ENCODE results near the gene CPA3. TPM values are rescaled to one million over a fixed set of nuclear protein-coding genes. Genes with fewer than 3 reads are reported as not detected.

The CPA3 gene
- total RNA-seq, 1 experiment from 2014 or later = not detected

DNA sequence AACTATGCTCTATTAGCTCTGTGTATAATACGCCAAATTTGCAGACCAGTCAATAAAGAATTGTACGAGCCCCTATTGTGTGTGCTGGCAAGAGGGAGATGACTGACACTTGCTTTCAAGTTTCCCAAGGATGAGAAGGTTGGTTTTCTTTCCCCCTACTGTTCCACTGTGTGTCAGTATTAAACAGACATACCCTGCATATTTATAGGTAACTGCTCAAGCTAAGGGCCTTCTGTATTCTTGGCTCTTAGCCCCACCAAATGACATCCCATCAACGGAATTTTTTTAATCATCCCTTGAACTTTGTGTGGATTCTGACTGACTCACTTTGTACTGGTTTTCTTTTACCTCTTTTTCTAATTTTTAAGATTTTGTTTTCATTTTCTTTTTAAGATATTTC lies 65.7 kb downstream of the CPA3 start:
- TF ChIP-seq, protein P1, sequence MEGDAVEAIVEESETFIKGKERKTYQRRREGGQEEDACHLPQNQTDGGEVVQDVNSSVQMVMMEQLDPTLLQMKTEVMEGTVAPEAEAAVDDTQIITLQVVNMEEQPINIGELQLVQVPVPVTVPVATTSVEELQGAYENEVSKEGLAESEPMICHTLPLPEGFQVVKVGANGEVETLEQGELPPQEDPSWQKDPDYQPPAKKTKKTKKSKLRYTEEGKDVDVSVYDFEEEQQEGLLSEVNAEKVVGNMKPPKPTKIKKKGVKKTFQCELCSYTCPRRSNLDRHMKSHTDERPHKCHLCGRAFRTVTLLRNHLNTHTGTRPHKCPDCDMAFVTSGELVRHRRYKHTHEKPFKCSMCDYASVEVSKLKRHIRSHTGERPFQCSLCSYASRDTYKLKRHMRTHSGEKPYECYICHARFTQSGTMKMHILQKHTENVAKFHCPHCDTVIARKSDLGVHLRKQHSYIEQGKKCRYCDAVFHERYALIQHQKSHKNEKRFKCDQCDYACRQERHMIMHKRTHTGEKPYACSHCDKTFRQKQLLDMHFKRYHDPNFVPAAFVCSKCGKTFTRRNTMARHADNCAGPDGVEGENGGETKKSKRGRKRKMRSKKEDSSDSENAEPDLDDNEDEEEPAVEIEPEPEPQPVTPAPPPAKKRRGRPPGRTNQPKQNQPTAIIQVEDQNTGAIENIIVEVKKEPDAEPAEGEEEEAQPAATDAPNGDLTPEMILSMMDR (IDR thresholded peaks at IDR 0.05; ENCODE audit: unreplicated experiment) = no peak
- H3K9me3 Mint-ChIP-seq (ENCODE audit: low read depth, unreplicated experiment) = no peaks in the 10 kb centered on the region
- H3K27me3 Mint-ChIP-seq (ENCODE audit: unreplicated experiment) = peaks cover 29% of the 10 kb centered on the region
- intact Hi-C loops (cut with micrococcal nuclease; ENCODE audit: unreplicated experiment) = no loop called here
- DNase-seq = no peak
- CTCF ChIA-PET = interaction anchor here (0.6 kb wide), 1 partner anchor 442 kb away, joined by 4 read pairs; no protein-coding TSS in a partner anchor
- no TSS peak for BruUV-seq (replicated peaks)
- H3K27ac Mint-ChIP-seq (ENCODE audit: unreplicated experiment) = no peak overlapping the region
- no peaks in the 10 kb centered on the region for H3K36me3 Mint-ChIP-seq (ENCODE audit: insufficient read depth, unreplicated experiment)
- no peak overlapping the region for H3K4me3 Mint-ChIP-seq (ENCODE audit: low read depth, unreplicated experiment)
- H3K4me1 Mint-ChIP-seq (ENCODE audit: low read depth, unreplicated experiment) = no peaks in the 10 kb centered on the region

DNA sequence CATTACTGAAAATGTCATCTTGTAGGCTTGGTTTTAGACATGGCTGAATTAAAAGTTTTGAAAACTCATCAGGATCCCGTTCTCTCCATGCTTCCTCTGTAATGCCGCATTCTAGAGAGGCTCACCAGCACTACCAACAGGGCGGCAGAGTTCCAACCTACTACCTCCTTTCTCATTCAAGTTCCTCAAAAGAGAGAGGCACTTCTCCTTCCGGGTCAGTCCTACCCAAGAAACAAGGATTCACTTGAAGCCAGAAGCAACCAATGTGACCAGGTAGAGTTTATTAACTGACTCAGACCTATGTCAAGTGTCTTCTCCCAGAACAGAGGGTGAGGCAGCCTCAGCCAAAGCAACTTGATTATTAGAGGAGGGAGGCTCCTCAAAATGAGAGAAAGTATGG lies 66.5 kb downstream of the CPA3 start:
- CTCF ChIA-PET = no interaction called here
- peaks cover 38% of the 10 kb centered on the region for H3K27me3 Mint-ChIP-seq (ENCODE audit: unreplicated experiment)
- no peak for DNase-seq
- no TSS peak for BruUV-seq (replicated peaks)
- H3K4me3 Mint-ChIP-seq (ENCODE audit: low read depth, unreplicated experiment) = no peak overlapping the region
- intact Hi-C loops (cut with micrococcal nuclease; ENCODE audit: unreplicated experiment) = no loop called here
- no peaks in the 10 kb centered on the region for H3K9me3 Mint-ChIP-seq (ENCODE audit: low read depth, unreplicated experiment)
- no peaks in the 10 kb centered on the region for H3K36me3 Mint-ChIP-seq (ENCODE audit: insufficient read depth, unreplicated experiment)
- no peaks in the 10 kb centered on the region for H3K4me1 Mint-ChIP-seq (ENCODE audit: low read depth, unreplicated experiment)
- TF ChIP-seq, protein P1 (IDR thresholded peaks at IDR 0.05; ENCODE audit: unreplicated experiment) = no peak
- H3K27ac Mint-ChIP-seq (ENCODE audit: unreplicated experiment) = no peak overlapping the region

DNA sequence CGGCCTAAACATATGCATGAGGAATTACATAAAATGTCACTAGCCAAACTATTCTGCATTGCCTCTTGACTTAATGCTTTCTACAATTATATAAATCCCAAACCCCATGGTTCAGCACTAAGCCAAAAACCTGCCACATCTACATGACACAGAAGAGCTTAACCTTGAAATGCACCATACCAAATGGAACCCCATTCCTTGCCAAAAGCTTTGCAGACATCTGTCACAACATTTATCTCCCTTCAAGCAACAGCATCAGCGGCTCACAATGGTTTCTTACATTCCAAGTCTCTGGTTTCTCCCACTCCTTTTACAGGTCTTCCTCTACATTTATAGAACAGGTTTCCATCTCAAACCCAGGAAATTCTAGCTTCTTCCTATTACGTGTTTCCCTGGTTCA lies 67.9 kb downstream of the CPA3 start:
- H3K36me3 Mint-ChIP-seq (ENCODE audit: insufficient read depth, unreplicated experiment) = no peaks in the 10 kb centered on the region
- no peak overlapping the region for H3K4me3 Mint-ChIP-seq (ENCODE audit: low read depth, unreplicated experiment)
- TF ChIP-seq, protein P1 (IDR thresholded peaks at IDR 0.05; ENCODE audit: unreplicated experiment) = no peak
- H3K4me1 Mint-ChIP-seq (ENCODE audit: low read depth, unreplicated experiment) = peaks cover 8% of the 10 kb centered on the region
- intact Hi-C loops (cut with micrococcal nuclease; ENCODE audit: unreplicated experiment) = no loop called here
- no peak for DNase-seq
- no peaks in the 10 kb centered on the region for H3K9me3 Mint-ChIP-seq (ENCODE audit: low read depth, unreplicated experiment)
- H3K27ac Mint-ChIP-seq (ENCODE audit: unreplicated experiment) = no peak overlapping the region
- H3K27me3 Mint-ChIP-seq (ENCODE audit: unreplicated experiment) = peaks cover 52% of the 10 kb centered on the region
- no TSS peak for BruUV-seq (replicated peaks)
- CTCF ChIA-PET = no interaction called here

DNA sequence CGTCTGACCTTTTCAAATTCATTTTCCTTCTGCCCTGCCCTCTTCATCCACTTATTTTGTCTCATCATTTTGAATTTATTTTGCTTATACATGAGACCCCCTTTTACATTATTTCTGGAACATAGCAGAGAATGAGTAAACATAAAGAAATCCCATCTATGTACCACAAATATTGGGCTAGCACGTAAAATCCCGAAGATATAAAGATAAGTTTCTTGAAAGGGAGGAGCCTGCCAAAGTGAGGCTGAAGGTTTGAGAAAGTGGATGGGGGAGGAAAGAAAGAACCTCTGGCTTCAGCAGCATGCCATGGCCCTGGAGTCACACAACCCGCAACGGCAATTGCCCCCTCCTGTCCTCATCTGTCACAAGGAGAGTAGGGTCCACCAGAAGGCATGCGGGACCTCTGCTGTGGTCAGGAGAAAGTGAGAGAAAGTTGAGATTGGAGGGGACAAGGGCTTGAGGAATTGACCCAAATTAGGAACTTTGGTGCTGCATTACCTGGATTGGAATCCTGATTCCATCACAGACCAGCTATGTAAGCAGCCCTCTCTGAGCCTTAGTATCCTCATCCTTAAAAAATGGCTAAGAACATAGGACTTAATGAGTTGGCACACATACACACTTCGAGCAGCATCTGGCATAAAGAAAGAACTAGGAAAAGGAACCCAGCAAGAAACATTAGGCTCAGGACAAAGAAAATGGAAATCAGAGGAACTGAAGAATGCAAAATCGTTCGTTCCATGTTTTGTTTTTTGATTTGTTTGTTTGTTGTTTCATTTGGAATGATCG lies 72.6 kb downstream of the CPA3 start:
- H3K27ac Mint-ChIP-seq (ENCODE audit: unreplicated experiment) = no peak overlapping the region
- intact Hi-C loops (cut with micrococcal nuclease; ENCODE audit: unreplicated experiment) = no loop called here
- H3K4me1 Mint-ChIP-seq (ENCODE audit: low read depth, unreplicated experiment) = peaks cover 8% of the 10 kb centered on the region
- BruUV-seq (replicated peaks) = no TSS peak
- no peak overlapping the region for H3K4me3 Mint-ChIP-seq (ENCODE audit: low read depth, unreplicated experiment)
- H3K36me3 Mint-ChIP-seq (ENCODE audit: insufficient read depth, unreplicated experiment) = no peaks in the 10 kb centered on the region
- CTCF ChIA-PET = no interaction called here
- no peaks in the 10 kb centered on the region for H3K9me3 Mint-ChIP-seq (ENCODE audit: low read depth, unreplicated experiment)
- TF ChIP-seq, protein P1 (IDR thresholded peaks at IDR 0.05; ENCODE audit: unreplicated experiment) = no peak
- peaks cover 80% of the 10 kb centered on the region for H3K27me3 Mint-ChIP-seq (ENCODE audit: unreplicated experiment)
- no peak for DNase-seq
